ENCODE measurements around the gene NSMCE1.
A peak's percentile ranks its signal among the peaks of the same experiment; 100 is the strongest.

The NSMCE1 gene

GRCh38 chr16:27268376-27269299, at the start of gene NSMCE1:
NSMCE1 (minus strand) TSS chr16:27268772; CDS start chr16:27257570, 11,202 bp downstream.
- no peak within 1 kb of the TSS for H3K27ac Mint-ChIP-seq
- no peak for TF ChIP-seq CTCF (IDR thresholded peaks at IDR 0.05)
- H3K9me3 Mint-ChIP-seq, result peaks cover 11% of the 10 kb centered on the region
- H3K36me3 Mint-ChIP-seq (ENCODE audit: low read depth), result peaks cover 4% of the 10 kb centered on the region
- H3K4me3 Mint-ChIP-seq, result peak within 1 kb of the TSS; percentile 85
- peak; percentile 81 for DNase-seq
- peaks cover 4% of the 10 kb centered on the region for H3K4me1 Mint-ChIP-seq
- peaks cover 11% of the 10 kb centered on the region for H3K27me3 Mint-ChIP-seq (ENCODE audit: low read depth, poor library complexity)

GRCh38 chr16:27317738-27318391, 49.3 kb upstream of the NSMCE1 start:
- no peak for DNase-seq
- H3K9me3 Mint-ChIP-seq, result no peaks in the 10 kb centered on the region
- H3K4me1 Mint-ChIP-seq, result peaks cover 31% of the 10 kb centered on the region
- peaks cover 18% of the 10 kb centered on the region for H3K27me3 Mint-ChIP-seq (ENCODE audit: low read depth, poor library complexity)
- H3K27ac Mint-ChIP-seq, result no peak overlapping the region
- H3K36me3 Mint-ChIP-seq (ENCODE audit: low read depth), result no peaks in the 10 kb centered on the region
- H3K4me3 Mint-ChIP-seq, result no peak overlapping the region
- TF ChIP-seq CTCF (IDR thresholded peaks at IDR 0.05), result no peak

- DNase-seq, result no peak
- Mint-ChIP-seq H3K27me3 (ENCODE audit: low read depth, poor library complexity) (peaks cover 18% of the 10 kb centered on the region), H3K9me3 (no peaks in the 10 kb centered on the region), H3K4me1 (peaks cover 35% of the 10 kb centered on the region), H3K4me3 (no peak overlapping the region), H3K27ac (no peak overlapping the region), H3K36me3 (ENCODE audit: low read depth) (no peaks in the 10 kb centered on the region)
- TF ChIP-seq CTCF (IDR thresholded peaks at IDR 0.05), result no peak
Measured at GRCh38 chr16:27317320-27317719, 48.7 kb upstream of the NSMCE1 start.

GRCh38 chr16:27316038-27316680, 47.6 kb upstream of the NSMCE1 start:
- H3K9me3 Mint-ChIP-seq, result no peaks in the 10 kb centered on the region
- H3K4me1 Mint-ChIP-seq, result peaks cover 45% of the 10 kb centered on the region
- no peak for TF ChIP-seq CTCF (IDR thresholded peaks at IDR 0.05)
- no peak overlapping the region for H3K4me3 Mint-ChIP-seq
- H3K27ac Mint-ChIP-seq, result no peak overlapping the region
- no peaks in the 10 kb centered on the region for H3K36me3 Mint-ChIP-seq (ENCODE audit: low read depth)
- H3K27me3 Mint-ChIP-seq (ENCODE audit: low read depth, poor library complexity), result peaks cover 18% of the 10 kb centered on the region
- no peak for DNase-seq

- H3K36me3 Mint-ChIP-seq (ENCODE audit: low read depth), result no peaks in the 10 kb centered on the region
- no peak overlapping the region for H3K27ac Mint-ChIP-seq
- H3K27me3 Mint-ChIP-seq (ENCODE audit: low read depth, poor library complexity), result peaks cover 18% of the 10 kb centered on the region
- peaks cover 50% of the 10 kb centered on the region for H3K4me1 Mint-ChIP-seq
- no peaks in the 10 kb centered on the region for H3K9me3 Mint-ChIP-seq
- no peak for TF ChIP-seq CTCF (IDR thresholded peaks at IDR 0.05)
- no peak for DNase-seq
- H3K4me3 Mint-ChIP-seq, result peak overlapping the region; percentile 57
Measured at GRCh38 chr16:27315333-27316037, 46.9 kb upstream of the NSMCE1 start.

Measured in nephron progenitor cell (in vitro differentiated cells).